ENCODE measurements around the gene MOGAT3.

The MOGAT3 gene

DNA sequence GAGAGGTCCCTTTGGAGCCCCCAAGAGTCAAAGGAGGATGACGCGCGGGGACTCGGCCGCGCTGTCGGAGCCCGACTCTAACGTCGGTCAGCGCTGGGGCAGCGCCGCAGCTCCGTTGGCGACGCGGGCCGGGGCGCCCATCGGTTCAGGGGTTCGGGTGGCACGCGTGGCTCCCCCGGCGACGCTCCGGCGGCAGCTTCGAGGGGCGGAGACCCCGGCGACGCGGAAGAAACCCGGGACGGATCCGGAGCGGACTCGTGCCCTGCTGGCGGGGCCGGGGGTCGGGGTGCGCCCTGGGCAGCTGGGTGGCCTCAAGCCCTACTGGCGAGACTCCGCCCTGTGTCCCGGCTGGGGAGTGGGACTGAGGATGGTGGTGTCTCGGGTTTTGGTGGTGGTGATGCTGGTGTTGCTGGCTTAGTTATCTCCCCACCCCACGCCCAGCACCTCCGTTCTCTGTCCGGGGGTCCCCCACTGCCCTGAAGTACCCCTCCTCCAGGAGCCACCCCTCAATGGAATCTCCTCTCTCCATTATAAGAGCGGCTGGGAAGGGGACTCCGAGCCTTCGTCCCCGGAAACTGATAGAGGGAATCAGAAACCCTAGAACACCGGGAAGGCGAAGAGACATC, 20.6 kb downstream of the MOGAT3 start, which contains the start of gene NAT16:
Gene NAT16 (minus strand): TSS at position 164 of the 626 bp plus-strand sequence. CDS start 5,486 bp downstream, outside the sequence.
- Histone ChIP-seq H3K27me3 (ENCODE audit: insufficient read depth, low read depth, severe bottlenecking) (peaks cover 74% of the 10 kb centered on the region), H3K4me3 (ENCODE audit: low read depth, low read length) (no peak within 1 kb of the TSS), H3K27ac (no peak within 1 kb of the TSS), H3K9me3 (ENCODE audit: severe bottlenecking) (no peaks in the 10 kb centered on the region), H3K36me3 (no peaks in the 10 kb centered on the region)
- DNase-seq, result no peak
- TF ChIP-seq CTCF (IDR thresholded peaks at IDR 0.05; ENCODE audit: low read depth, low read length), result no peak

GRCh38 chr7:101179713-101180112, 21.1 kb downstream of the MOGAT3 start:
- Histone ChIP-seq H3K36me3 (no peaks in the 10 kb centered on the region), H3K4me3 (ENCODE audit: low read depth, low read length) (no peak overlapping the region), H3K27ac (no peak overlapping the region), H3K27me3 (ENCODE audit: insufficient read depth, low read depth, severe bottlenecking) (peaks cover 74% of the 10 kb centered on the region), H3K9me3 (ENCODE audit: severe bottlenecking) (no peaks in the 10 kb centered on the region)
- no peak for TF ChIP-seq CTCF (IDR thresholded peaks at IDR 0.05; ENCODE audit: low read depth, low read length)
- DNase-seq, result no peak

GRCh38 chr7:101179117-101179516, 21.7 kb downstream of the MOGAT3 start:
- Histone ChIP-seq H3K9me3 (ENCODE audit: severe bottlenecking) (peaks cover 2% of the 10 kb centered on the region), H3K27me3 (ENCODE audit: insufficient read depth, low read depth, severe bottlenecking) (peaks cover 74% of the 10 kb centered on the region), H3K4me3 (ENCODE audit: low read depth, low read length) (no peak overlapping the region), H3K36me3 (no peaks in the 10 kb centered on the region), H3K27ac (no peak overlapping the region)
- DNase-seq, result no peak
- no peak for TF ChIP-seq CTCF (IDR thresholded peaks at IDR 0.05; ENCODE audit: low read depth, low read length)

GRCh38 chr7:101177644-101178043, 23.2 kb downstream of the MOGAT3 start:
- TF ChIP-seq CTCF (IDR thresholded peaks at IDR 0.05; ENCODE audit: low read depth, low read length), result no peak
- peaks cover 81% of the 10 kb centered on the region for H3K27me3 ChIP-seq (ENCODE audit: insufficient read depth, low read depth, severe bottlenecking)

DNA sequence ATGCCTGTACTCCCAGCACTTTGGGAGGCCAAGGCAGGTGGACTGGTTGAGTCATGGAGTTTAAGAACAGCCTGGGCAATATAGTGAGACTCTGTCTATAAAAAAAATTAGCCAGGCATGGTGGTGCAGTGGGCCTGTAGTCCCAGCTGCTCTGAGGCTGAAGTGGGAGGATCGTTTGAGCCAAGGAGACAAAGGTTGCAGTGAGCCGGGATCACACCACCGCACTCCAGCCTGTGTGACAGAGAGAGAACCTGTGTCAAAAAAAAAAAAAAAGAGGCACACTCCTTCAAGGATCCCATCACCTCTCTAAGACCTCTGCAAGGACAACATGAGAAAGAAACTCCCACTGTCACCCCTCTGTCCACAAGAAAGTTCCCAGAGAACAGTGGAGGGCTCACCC, 25.2 kb downstream of the MOGAT3 start:
- no peak for DNase-seq
- no peak for TF ChIP-seq CTCF (IDR thresholded peaks at IDR 0.05; ENCODE audit: low read depth, low read length)
- Histone ChIP-seq H3K9me3 (ENCODE audit: severe bottlenecking) (peaks cover 9% of the 10 kb centered on the region), H3K27ac (no peak overlapping the region), H3K27me3 (ENCODE audit: insufficient read depth, low read depth, severe bottlenecking) (peaks cover 81% of the 10 kb centered on the region), H3K4me3 (ENCODE audit: low read depth, low read length) (no peak overlapping the region), H3K36me3 (no peaks in the 10 kb centered on the region)

More at GRCh38 chr7:101177644-101178043, 23.2 kb downstream of the MOGAT3 start:
- H3K27ac ChIP-seq, result no peak overlapping the region
- no peak overlapping the region for H3K4me3 ChIP-seq (ENCODE audit: low read depth, low read length)
- H3K9me3 ChIP-seq (ENCODE audit: severe bottlenecking), result peaks cover 9% of the 10 kb centered on the region
- no peaks in the 10 kb centered on the region for H3K36me3 ChIP-seq
- DNase-seq, result no peak
